Astrocyte of the hippocampus (primary cell): ENCODE results near the gene BMPR1B.
"Not testable (repeated sequence)": the region's sequence is repeated elsewhere in the genome, so short reads cannot be mapped to it uniquely, and the experiment has no call there.

Experiments
- DNase-seq: peaks from one replicate; pipeline ENCODE4 v3.0.0; 2011; ENCODE audit warnings: low read depth, low spot score

The BMPR1B gene

DNA sequence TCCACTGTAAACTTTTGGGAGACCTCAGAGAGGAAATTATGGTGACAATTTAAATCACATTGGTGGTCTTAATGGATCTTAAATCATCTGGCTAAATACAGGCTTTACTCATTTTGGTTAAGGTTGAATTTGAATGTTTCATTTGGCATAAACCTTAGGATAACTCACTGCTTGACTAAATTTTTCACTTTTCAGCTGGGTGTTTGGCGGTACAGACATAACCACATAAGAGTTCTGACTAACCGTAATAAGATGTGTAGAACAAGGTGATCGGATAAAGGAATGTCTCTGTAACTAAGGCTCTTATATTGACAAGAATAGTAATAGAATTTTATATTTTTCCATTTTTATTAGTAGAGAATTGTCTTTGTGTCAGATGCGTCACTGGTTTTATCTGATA is 281.0 kb downstream of the BMPR1B start:
- peak; percentile 86 for DNase-seq

DNA sequence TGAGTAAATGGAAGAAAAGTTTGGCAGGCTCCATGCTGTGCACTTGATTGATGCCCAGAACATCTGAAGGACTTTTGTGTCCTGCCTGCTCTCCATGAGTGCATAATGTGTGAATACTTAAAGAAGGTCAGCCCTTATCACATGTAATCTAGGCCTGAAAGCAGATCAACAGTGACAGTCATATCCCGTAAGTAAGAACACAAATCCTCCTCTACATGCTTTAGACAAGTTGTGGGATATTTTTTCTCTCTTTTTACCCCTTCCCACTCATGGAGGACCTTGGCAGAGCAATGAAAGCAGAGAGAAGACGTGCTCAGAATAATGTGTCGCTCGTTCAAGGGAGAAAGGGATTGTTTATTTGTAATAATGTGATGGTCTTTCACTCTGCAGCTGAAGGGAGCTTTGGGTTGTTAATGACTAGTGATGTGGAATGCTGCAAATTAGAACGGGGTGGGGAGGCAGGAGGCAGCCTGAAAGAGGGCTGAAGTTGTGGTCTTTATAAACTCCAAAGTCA is 286.6 kb downstream of the BMPR1B start:
- DNase-seq = peak; percentile 78

GRCh38 chr4:95045429-95045828 is 287.7 kb downstream of the BMPR1B start:
- peak; percentile 45 for DNase-seq

DNA sequence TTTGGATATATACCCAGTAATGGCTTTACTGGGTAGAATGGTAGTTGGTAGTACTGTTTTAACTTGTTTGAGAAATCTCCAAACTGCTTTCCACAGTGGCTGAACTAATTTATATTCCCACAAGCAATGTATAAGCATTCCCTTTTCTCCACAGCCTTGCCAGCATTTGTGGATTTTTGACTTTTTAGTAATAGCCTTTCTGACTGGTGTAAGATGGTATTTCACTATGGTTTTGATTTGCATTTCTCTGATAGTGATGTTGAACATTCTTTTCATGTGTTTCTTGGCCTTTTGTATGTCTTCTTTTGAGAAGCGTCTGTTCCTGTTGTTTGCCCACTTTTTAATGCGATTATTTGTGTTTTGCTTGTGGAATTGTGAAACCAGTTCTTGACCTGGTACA is 290.5 kb downstream of the BMPR1B start:
- DNase-seq = peak; percentile 72

- DNase-seq = peak; percentile 84
These were observed 291.9 kb downstream of the BMPR1B start for GRCh38 chr4:95049551-95050233.

DNA sequence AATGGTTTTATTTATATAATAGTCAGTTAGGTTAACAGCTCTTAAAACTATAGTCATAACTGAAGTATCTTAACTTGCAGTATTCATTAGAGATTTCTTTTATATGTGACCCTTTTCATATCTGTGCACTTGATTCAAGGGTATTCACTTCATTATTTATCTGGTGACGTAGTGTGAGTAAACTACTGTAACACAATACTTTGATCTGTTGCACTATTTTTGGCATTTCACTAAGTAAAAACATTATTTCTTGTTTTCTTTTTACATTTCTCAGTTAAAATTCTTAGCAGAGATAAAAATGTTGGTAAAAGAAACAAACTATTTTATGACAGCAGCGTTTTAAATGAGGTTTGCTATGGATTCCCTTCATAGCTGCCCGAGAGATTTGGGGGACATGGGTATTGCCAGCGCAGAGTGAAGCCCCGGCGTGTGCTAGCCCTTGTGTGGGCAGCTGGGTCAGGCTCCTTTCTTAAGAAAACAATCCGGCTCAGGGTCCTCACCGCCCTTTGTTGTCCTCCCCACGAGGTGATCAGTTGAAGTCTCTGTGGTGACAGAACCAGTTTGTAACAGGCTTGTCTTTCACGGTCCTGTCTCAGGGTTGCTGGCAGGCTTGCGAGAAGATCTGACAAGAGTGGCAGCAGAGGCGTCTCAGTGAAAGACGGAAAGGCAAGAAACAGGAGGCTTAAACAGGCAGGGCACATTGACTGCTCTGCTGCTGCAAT is 293.4 kb downstream of the BMPR1B start:
- no peak for DNase-seq

GRCh38 chr4:95051702-95052020 is 293.9 kb downstream of the BMPR1B start:
- DNase-seq = no peak

GRCh38 chr4:95058991-95059390 is 301.2 kb downstream of the BMPR1B start:
- DNase-seq = no peak

- peak; percentile 46 for DNase-seq
These were observed 301.9 kb downstream of the BMPR1B start for GRCh38 chr4:95059663-95060062.

GRCh38 chr4:95061220-95061619 is 303.5 kb downstream of the BMPR1B start:
- no peak for DNase-seq

DNA sequence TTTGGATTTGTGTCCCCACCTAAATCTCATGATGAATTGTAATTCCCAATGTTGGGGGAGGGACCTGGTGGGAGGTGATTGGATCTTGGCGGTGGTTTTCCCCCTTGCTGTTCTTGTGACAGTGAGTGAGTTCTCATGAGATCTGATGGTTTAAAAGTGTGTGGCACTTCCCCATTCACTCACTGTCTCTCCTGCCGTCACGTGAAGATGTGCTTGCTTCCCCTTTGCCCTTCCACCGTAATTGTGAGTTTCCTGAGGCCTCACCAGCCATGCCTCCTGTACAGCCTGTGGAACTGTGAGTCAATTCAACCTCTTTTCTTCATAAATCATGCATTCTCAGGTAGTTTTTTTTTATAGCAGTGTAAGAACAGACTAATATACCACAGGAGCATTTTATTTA is 304.0 kb downstream of the BMPR1B start:
- DNase-seq = not testable (repeated sequence)

DNA sequence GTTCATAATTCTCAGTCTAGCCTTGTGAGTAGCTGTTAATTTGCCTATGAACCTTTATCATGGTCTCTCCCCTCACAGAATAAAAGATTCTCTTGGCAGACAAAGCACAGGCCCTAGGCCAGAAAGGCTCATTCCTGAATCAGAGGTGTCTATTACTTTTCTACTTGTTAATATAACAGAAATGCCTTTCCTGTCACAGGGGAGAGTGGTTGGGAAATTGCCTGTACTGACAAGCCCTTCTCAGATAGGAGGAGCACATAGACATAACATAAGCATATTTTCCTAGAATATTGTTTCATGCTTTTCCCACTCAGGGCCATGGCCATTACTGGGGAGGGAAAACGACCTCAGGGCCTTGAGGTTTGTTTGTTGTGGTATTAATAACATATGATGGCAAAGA is 308.3 kb downstream of the BMPR1B start:
- DNase-seq = no peak

- DNase-seq = no peak
These were observed 310.6 kb downstream of the BMPR1B start for GRCh38 chr4:95068401-95068800.

DNA sequence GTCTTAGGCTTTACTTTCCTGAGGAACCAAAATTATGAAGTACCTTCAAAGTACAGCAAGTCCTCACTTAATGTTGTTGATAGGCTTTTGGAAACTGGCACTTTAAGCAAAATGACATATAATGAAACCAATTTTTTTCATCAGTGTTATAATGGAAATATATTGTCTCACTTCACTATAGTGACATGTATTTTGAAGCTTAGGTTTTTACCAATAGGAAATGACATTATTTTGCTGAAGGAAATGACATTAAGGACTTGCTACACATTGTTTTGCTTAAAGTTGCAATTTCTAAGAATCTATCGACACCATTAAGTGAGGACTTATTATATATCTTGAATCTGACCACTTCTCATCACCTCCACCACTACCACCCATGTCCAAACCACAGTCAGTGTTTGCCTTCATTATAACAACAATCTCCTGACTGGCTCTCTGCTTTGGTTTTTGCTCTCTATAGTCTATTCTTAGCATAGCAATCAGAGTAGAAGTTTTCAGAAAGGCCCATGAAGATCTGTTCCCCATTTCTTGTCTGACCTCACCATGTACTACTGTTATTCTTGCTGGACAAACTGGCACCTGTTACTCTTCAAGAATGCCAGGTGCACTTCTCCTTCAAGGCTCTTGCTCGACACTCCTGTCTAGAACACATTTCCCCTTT is 311.2 kb downstream of the BMPR1B start:
- no peak for DNase-seq

DNA sequence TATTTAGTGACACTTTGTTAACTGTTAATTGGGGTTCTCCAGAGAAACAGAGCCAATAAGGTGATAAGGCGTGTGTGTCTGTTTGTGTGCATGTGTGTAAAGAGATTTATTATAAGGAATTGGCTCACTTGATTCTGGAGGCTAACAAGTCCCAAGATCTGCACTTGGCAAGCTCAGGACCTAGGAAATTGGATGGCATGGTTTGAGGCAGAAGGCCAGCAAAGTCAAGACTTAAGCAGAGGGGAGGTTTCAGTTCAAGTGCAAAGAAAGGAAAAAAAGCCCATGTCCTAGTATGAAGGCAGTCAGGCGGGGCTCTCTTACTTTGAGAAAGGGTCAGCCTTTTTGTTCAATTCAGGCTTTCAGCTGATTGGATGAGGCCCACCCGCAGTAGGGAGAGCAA is 314.1 kb downstream of the BMPR1B start:
- no peak for DNase-seq

- DNase-seq = no peak
These were observed 315.9 kb downstream of the BMPR1B start for GRCh38 chr4:95073646-95074045.

GRCh38 chr4:95077864-95078263 is 320.1 kb downstream of the BMPR1B start:
- DNase-seq = no peak

DNA sequence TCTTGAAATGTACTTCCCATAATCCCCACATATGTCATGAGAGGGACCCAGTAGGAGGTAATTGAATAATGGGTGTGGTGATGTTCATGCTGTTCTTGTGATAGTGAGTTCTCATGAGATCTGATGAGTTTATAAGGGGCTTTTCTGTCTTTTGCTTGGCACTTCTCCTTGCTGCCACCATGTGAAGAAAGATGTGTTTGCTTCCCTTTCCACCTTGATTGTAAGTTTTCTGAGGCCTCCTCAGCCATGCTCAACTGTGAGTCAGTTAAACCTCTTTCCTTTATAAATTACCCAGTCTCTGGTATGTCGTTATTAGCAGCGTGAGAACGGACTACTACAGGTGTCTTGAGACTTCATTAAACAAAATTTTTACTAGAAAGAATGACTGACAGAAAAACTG is 323.2 kb downstream of the BMPR1B start:
- no peak for DNase-seq

DNA sequence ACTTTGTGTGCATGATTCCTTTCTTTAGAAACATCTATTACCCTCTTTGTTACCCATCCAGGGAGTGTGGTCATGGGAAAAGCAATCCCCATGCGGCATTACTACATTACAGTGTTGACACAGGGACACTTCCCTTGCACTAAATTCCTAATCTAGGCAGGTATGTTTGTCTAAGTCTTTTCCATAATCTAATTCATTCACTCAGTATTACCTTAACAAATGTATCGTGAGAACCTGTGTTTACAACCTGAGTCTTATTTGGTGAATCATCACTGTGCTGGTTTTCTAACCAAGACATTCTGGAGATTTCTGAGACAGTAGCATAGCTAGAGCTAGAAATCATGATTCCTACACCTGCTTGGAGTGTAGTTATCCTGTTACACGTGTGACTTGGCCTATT is 326.8 kb downstream of the BMPR1B start:
- DNase-seq = peak; percentile 22

GRCh38 chr4:95085124-95085833 is 327.5 kb downstream of the BMPR1B start:
- no peak for DNase-seq

- no peak for DNase-seq
These were observed 328.8 kb downstream of the BMPR1B start for GRCh38 chr4:95086551-95086950.
